HL-60/S4 (cell line): ENCODE results near the gene RIPOR3.

Experiments used
- in situ Hi-C: fragments of 300-500 bp; cut with MboI; formaldehyde crosslinking; loops from 2 replicates; pipeline ENCODE4 v1.14.3; 2022; ENCODE audit warnings: low sequenced_read_pairs

RIPOR3 gene

DNA sequence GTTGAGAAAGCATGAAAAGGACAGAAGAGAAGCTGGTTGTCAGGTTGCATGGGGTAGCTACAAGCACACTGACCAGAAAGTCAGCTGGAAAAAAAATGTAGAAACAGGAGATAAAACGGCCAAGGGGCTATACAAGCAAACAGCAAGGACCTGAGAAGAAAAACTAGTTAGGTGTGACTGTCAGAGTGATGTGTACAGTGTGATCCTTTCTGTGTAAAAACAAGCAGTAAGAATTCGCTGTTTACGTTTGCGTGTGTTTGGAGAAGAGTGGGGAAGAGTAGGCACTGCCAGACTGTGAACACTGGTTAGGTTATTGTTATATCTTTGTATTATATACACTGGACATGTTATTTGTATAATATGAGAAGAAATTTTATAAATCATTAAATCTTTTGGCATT, 153.1 kb downstream of the RIPOR3 start:
- in situ Hi-C loops: no loop called here

- in situ Hi-C loops: no loop called here
Observed at GRCh38 chr20:50537546-50538201, 153.7 kb downstream of the RIPOR3 start.

GRCh38 chr20:50536333-50536732, 155.0 kb downstream of the RIPOR3 start:
- in situ Hi-C loops: no loop called here
